UCSD-AML1 (cell line): ENCODE results near the gene TRIM58.

Source experiments
- DNase-seq: peaks from one replicate; lab custom pipeline; 2025; ENCODE audit not compliant: unreplicated experiment; lab: John Stamatoyannopoulos, UW

TRIM58 gene

DNA sequence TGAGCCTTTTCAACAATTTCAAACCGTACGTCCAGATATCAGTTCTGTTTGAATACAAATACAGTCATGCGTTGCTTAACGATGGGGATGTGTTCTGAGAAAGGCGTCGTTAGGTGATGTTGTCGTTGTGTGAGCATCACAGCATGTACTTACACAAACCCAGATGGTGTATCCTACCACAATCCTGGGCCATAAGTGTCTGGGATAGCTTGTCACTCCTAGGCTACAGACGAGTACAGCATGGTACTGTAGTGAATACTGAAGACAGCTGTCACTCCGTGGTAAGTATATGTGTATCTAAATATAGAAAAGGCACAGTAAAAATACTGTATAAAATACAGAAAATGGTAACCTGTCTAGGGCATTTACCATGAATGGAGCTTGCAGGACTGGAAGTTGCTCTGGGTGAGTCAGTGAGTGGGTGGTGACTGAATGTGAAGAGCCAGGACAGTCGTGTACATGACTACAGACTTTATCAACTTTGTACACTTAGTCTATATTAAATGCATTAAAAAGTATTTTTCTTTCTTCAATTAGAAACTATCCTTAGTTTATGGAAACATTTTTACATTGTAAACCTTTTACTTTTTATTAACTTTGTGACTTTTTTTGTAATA lies 27.9 kb downstream of the TRIM58 start:
- DNase-seq, result no peak

DNA sequence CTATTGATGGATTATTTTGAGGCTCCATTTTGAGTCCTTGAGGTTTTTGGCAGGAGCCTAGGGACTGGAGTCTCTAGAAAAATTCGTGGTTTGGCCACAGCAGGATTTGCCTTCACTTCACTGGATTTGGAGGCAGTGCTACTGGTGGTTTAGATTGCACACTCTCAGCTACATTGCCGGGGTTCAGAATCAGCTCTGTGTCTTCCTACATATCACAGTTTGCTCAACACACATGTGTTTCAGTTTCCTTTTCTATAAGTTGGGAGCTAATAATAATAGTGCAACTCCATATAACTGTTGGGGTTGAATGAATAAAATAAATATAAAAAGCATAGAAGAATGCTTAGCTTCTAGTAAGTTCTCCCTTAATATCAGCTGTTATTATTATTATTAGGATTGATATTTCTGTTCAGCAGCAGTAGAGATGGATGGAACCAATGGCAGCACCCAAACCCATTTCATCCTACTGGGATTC lies 38.2 kb downstream of the TRIM58 start, which contains the start of gene OR2W3:
Gene OR2W3, plus strand, starts transcription at position 425 of the 475 bp plus-strand sequence. Its CDS starts 0 bp downstream, at position 425.
- no peak for DNase-seq

DNA sequence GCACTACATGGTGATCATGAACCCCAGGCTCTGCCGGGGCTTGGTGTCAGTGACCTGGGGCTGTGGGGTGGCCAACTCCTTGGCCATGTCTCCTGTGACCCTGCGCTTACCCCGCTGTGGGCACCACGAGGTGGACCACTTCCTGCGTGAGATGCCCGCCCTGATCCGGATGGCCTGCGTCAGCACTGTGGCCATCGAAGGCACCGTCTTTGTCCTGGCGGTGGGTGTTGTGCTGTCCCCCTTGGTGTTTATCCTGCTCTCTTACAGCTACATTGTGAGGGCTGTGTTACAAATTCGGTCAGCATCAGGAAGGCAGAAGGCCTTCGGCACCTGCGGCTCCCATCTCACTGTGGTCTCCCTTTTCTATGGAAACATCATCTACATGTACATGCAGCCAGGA lies 39.0 kb downstream of the TRIM58 start:
- no peak for DNase-seq

DNA sequence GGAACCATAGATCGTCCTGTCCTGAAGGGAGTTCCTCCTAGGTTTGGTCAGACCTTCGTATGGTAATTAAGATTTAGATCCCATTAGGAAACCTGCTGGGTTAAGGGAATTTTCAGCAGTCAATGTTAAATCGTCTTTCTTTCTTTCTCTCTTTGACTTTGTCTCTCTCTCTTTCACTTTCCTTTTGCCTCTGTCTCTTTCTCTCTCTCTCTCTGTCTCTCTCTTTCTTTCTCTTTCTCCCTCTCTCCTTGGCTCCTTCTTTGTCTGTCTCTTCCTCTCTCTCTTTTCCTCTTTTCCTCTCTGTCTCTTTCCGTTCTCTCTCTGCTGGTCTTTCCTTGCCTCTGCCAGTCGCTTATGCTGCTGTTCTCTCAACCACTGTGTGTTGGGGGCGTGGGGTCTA lies 47.1 kb downstream of the TRIM58 start:
- no peak for DNase-seq

DNA sequence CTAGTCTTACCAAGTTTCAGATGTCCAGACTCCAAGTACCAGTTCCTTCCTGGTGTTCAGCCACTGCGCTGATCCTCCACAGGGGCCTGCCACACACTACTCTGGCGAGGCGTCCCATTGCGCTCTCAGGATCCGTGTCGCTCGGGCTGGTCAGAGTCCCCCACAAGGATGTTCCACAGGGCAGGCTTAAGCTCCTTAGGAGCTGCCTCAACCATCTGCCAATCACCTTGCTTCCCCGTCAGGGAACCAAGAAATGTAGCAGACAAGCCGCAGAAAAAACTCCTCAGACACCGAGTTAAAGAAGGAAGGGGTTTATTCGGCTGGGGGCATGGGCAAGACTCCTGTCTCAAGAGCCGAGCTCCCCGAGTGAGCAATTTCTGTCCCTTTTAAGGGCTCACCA lies 48.2 kb downstream of the TRIM58 start:
- peak; percentile 57 for DNase-seq

DNA sequence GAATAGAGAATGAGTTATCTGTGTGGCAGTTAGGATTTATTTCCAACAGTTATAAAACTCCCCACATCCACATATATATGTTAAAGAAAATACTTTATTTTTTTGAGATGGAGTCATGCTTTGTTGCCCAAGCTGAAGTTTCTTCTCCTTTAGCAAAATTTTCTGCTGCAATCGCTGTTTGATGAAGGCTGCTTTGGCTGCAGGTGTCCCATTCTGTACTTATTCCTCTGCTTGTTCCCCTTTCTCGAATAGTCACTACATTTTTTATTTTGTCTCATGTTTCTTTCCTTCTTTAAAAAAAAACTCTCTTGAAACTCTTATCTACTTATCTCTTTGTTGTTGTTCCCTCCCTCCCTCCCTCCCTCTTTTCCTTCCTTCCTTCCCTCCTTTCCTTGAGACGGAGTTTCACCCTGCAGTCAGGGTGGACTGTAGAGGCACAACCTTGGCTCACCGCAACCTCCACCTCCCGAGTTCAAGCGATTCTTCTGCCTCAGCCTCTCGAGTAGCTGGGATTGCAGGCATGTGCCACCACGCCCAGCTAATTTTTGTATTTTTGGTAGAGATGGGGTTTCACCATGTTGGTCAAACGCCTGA lies 49.0 kb downstream of the TRIM58 start:
- DNase-seq, result peak; percentile 33

DNA sequence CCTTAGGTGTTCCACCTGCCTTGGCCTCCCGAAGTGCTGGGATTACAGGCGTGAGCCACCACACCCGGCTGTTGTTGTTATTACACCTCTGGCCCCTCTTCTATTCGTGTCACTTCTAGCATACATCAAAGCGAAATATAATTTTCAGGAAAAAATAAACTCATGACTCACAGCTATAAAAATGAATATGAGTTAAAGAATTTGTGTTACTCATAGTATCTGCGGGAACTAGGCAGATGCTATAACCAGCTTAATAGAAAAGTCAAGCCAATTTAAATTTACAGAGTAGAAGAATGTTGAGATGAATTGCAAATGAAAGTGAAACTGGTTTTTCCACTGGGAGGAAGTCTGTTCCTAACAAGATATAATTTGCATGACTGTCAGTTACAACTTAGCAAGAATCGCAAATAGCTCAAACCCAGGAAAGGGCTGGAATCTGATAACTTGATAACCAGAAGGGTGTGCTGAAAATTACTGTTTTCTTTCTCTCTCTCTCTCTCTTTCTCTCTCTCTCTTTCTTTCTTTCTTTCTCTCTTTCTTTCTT lies 49.6 kb downstream of the TRIM58 start:
- no peak for DNase-seq

DNA sequence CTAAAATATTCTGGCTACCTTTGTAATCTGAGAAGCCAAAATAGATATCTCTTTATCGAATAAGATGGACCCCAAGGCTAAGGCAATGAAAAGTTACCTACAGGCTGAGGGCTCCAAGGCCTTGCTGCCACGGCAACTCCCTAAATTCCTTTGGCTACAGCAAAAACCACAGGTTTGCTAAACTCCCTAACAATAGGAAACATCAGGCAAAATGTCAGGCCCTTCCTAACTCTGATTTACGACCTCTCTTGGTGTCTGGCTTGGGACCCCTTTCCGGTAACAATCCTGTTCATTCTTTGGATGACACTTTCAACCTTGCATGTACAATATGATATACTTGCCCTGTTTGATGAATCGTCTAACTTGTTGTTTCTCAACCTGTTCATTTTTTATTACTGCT lies 51.8 kb downstream of the TRIM58 start:
- DNase-seq, result no peak

DNA sequence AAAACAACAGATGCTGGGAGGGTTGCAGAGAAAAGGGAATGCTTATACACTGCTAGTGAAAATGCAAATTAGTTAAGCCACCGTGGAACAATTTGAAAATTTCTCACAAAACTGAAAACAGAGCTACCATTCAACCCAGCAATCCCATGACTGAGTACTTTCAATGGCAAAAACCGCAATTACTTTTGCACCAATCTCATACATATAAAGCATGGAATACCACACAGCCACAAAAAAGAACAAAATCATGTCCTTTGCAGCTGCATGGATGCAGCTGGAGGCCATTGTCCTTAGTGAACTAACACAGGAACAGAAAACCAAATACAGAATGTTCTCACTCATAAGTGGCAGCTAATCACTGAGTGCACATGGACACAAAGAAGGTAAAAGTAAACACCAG lies 56.8 kb downstream of the TRIM58 start:
- DNase-seq, result no peak

DNA sequence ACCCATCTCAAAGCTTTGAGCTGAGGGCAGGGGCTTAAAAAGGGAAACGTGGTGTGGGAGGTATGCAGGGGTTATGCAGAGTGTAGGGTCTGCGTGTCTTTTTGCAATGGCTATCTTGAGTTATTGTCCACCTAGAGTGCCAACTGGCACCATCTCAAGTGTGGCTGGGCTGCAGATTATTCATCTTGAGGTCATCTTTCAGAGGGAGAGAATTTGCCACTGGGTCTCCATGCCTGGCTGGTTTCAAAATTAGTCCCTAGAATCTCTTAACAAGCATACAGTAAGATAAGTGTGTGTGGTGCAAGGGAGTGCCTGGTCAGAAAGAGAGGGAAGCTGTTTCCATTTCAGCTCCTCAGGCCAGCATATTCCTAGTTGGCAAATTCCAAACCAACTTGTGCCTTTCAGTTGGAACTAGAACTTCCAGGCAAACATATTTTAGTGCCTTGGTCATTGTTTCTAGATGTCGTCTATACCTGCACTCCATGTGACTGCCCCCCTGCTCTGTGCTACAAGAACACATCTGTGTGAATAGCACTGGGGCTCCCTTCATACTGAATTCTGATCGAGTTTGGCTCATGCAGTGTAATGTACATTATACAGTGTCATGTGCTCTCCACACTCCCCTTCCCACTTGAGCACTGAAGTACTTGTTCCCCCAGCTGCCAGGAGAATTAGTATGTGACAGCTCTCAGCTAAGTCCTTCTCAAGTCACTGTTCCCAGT lies 58.1 kb downstream of the TRIM58 start:
- DNase-seq, result no peak

DNA sequence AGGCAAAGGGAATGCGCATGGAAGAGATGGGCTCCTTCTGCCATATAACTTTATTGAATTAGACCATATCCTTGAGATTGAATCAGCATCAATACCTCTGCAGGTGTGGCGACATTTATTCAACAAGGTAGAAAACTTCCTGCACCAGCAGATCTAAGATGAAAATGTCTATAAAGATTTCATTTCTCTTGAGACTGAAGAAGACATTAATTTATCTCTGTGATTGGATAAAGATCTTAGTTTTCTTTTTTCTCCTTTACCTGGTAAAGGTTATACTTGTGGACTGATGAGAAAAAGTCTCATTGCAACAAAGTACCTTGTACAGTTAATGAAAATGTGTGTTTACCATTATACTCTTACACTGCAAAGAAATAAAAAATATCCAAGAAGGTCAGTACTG lies 63.0 kb downstream of the TRIM58 start, which contains the start of gene OR2T8:
Gene OR2T8, plus strand, starts transcription at position 301 of the 400 bp plus-strand sequence. CDS start 766 bp downstream, outside the sequence.
- no peak for DNase-seq

DNA sequence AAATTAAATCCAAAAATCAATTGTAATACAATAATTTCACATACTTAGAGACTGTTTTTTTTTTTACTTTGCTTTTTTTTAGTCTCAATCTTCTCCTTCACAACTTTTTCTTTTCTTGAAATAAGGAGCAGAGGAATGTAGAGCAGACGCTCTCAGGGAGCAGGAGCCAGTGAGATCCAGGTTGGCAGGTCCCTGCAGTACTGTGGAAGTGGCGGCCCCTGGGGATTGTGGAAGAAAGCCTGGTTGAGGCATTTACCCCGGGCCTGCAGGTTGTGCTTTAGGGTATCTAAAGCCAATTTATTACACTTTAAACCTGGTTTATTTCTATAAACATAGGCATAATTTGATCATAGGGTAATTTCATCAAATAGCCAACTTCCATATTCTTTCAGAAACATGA lies 67.0 kb downstream of the TRIM58 start:
- no peak for DNase-seq

DNA sequence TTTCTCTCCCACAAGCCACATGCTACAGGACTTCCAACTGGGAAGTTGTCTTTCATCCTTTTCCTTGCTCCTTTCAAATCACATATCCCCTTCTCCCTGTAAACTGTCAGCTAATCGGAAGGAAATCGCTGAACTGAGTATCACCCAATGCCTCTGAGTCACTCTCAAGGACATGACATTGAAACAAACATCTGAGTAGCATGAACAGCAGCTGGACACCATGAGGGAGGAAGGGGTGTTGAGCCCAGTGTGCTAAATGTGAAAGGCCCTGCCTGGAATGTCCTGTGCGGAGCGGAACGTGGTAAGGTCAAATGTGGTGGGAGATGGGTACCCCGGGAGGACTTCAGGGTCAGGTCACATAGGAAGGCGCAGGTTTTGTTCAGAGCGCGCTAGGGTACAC lies 67.9 kb downstream of the TRIM58 start, which contains the start of gene OR2AJ1:
Gene OR2AJ1, plus strand, starts transcription at position 22 of the 400 bp plus-strand sequence. CDS start 8,880 bp downstream, outside the sequence.
- DNase-seq, result no peak
